Neuron (in vitro differentiated cells): Measurements from ENCODE around the gene HDAC4.

ENCODE experiments used
- H2AFZ ChIP-seq: one replicate; pipeline ENCODE4 v1.6.1; 2013; ENCODE audit warnings: low read depth, mild to moderate bottlenecking, inconsistent platforms, low read length, moderate library complexity
- H3K27me3 ChIP-seq: one replicate; pipeline ENCODE4 v1.6.1; 2013; ENCODE audit warnings: low read length; ENCODE audit not compliant: insufficient read depth
- H3K36me3 ChIP-seq: one replicate; pipeline ENCODE4 v1.6.1; 2013; ENCODE audit warnings: low read length; ENCODE audit not compliant: insufficient read depth
- H3K4me1 ChIP-seq: one replicate; pipeline ENCODE4 v1.6.1; 2013; ENCODE audit warnings: low read length; ENCODE audit not compliant: insufficient read depth
- H3K4me3 ChIP-seq: 2 replicates; pipeline ENCODE4 v1.5.1; 2013; ENCODE audit warnings: mild to moderate bottlenecking, low read length, moderate library complexity
- H3K9me3 ChIP-seq: one replicate; pipeline ENCODE4 v1.6.1; 2013; ENCODE audit warnings: low read length

HDAC4 gene

DNA sequence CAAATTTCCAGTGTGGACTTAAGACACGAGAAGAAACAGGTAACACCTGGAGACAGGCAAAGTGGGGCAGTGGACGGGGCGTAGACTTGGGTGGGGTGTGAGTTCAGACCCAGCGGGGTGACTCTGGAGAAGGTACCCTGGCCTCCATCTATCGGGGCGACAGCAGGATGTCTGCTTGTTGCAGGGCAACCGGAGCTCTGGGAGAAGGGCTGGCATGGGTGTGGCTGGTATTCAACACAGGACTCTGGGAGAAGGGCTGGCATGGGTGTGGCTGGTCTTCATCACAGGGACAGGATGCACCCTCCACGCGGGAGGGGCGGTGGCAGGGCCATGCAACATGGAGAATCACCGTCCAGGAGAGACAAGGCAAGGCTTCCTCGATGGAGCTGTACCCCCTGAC is 198.5 kb downstream of the HDAC4 start:
- peaks cover 9% of the 10 kb centered on the region for H3K4me1 ChIP-seq
- no peak overlapping the region for H3K4me3 ChIP-seq
- H3K27me3 ChIP-seq = no peaks in the 10 kb centered on the region
- no peak overlapping the region for H2AFZ ChIP-seq
- H3K36me3 ChIP-seq = peaks cover 7% of the 10 kb centered on the region
- peaks cover 2% of the 10 kb centered on the region for H3K9me3 ChIP-seq

DNA sequence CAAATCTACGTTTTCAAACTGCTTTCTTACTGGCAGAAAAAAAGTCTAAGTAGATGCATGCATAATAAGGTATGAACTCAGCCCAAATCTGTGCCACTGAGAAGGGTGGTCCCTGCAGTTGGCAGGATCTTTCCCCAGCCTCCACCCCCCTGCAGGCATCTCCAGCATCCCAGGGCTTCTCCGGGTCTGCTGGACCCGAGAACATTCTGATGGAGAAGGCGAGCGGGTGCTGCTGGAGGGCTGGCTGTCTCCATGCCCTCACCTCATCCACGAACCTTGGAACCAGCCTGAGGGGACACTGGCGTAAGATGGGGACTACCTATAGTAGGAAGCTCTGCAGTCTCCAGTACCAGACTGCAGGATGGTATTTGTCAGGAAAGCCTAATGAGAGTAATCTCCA is 198.9 kb downstream of the HDAC4 start:
- H3K27me3 ChIP-seq = no peaks in the 10 kb centered on the region
- H2AFZ ChIP-seq = no peak overlapping the region
- peaks cover 2% of the 10 kb centered on the region for H3K9me3 ChIP-seq
- H3K4me1 ChIP-seq = peaks cover 13% of the 10 kb centered on the region
- peaks cover 7% of the 10 kb centered on the region for H3K36me3 ChIP-seq
- H3K4me3 ChIP-seq = no peak overlapping the region

DNA sequence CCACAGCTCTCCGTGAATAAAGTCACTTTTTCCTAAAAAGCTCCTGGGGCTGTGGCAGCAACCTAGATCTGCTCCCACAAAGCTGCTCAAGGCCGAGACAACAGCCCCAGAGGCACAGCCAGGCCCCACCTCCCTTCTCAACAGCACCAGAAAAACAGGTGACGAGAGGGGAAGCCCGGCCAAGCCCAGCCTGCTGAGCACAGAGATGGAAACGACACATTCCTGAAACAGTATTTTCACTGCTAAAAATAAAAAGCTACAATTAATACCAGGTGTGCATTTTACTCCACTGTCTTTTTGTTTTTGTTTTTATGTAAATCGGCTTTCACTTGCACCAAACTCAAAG is 199.3 kb downstream of the HDAC4 start:
- Histone ChIP-seq H3K27me3 (no peaks in the 10 kb centered on the region), H3K9me3 (peaks cover 2% of the 10 kb centered on the region), H3K36me3 (peaks cover 7% of the 10 kb centered on the region), H3K4me1 (peaks cover 17% of the 10 kb centered on the region), H3K4me3 (no peak overlapping the region), H2AFZ (no peak overlapping the region)

DNA sequence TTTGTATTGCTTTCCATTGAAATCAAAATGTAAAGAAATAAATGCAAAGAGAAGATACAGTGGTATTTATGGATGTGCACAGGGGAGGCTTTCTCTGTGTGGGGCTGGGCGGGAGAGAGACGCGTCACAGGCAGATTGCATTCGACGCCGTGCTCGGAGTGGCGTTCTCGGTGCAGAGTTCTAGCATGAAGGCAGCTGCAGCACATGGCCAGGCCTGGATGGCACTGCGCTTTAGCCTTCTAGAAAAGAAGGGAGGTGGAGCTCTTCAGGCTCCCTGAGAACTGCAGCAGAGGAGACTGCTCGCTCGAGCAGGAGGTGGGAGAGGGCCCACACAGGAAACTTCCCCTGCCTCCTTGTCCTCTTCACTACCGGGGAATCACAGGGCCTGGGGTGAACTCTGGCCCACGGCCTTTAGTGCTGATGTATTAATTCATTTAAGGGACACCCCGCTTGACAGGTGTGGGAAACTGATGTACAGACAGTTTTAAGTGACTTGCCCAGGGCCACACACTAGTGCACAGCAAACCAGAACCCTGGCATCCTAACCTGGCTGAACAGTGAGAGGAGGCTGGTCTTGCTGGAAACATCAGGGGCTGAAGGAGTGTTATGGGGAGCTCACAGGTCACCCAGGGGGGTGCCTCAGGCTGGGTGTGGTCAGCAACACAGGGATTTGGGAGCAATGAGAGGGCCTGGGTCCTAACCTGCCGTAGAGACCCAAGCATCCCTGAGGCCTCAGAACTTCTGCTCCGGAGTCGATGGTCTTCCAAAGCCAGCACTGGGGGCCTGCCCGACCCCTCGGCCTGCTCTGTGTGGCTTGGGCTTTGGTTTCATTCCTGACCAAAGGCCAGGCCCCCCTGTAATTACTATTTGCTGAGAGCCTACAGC is 199.9 kb downstream of the HDAC4 start:
- peaks cover 2% of the 10 kb centered on the region for H3K9me3 ChIP-seq
- no peak overlapping the region for H3K4me3 ChIP-seq
- H3K4me1 ChIP-seq = peaks cover 23% of the 10 kb centered on the region
- H2AFZ ChIP-seq = no peak overlapping the region
- peaks cover 7% of the 10 kb centered on the region for H3K36me3 ChIP-seq
- no peaks in the 10 kb centered on the region for H3K27me3 ChIP-seq

DNA sequence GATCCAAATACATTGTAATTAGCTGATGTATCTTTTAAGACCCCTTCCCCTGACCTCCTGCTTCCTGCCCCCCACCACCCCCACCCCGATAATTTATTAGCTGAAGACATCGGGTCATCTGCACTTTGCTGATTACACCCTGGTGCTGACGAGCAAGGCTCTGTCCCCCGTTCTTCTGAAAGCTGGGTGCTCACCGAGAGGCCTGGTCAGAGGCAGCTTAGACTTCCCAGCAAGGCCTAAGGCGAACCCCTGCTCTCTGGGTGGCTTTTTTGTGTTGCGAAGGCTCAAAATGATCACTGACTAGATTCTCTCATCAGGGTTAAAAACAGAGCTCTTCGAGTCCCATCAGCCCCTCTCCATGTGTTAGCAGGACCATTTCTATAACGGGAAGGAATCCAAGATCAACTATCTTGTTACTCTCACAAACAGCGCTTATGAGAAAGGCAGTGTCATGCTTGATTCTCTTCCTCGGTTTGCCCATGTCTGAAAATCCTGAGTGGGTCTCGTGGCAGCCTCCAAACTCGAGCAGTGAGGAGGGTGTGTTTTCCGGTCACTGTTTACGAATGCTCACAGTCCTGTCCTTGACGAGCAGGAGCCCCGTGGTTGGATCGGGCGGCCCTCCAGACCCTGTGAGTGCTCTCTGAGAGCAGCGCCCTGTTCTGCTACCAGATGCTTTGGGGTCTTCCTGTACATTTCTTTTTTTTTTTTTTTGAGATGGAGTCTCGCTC is 201.6 kb downstream of the HDAC4 start:
- no peak overlapping the region for H2AFZ ChIP-seq
- H3K4me1 ChIP-seq = peaks cover 37% of the 10 kb centered on the region
- H3K27me3 ChIP-seq = no peaks in the 10 kb centered on the region
- H3K9me3 ChIP-seq = no peaks in the 10 kb centered on the region
- no peak overlapping the region for H3K4me3 ChIP-seq
- H3K36me3 ChIP-seq = peaks cover 7% of the 10 kb centered on the region

DNA sequence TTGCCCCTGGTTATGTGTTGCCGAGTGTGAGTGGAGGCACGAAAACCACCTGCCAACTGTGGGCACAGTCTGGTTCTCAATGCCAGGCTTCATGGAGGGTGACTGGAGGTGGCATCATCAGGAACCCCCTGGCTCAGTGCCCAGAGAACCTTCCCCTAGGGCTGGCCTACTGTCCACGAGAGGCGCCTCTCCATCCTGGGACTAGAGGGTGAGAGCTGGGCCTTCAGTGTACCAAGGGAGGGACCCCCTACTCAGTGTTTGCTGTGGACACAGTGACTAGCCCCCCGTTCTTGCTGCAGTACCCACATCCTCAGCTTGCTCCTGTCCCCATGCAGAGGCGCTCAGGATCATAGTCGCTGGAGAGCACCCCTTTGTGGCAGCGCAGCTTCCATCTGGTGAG is 202.6 kb downstream of the HDAC4 start:
- Histone ChIP-seq H3K4me3 (no peak overlapping the region), H3K27me3 (no peaks in the 10 kb centered on the region), H3K9me3 (no peaks in the 10 kb centered on the region), H3K4me1 (peaks cover 37% of the 10 kb centered on the region), H2AFZ (no peak overlapping the region), H3K36me3 (peaks cover 7% of the 10 kb centered on the region)

DNA sequence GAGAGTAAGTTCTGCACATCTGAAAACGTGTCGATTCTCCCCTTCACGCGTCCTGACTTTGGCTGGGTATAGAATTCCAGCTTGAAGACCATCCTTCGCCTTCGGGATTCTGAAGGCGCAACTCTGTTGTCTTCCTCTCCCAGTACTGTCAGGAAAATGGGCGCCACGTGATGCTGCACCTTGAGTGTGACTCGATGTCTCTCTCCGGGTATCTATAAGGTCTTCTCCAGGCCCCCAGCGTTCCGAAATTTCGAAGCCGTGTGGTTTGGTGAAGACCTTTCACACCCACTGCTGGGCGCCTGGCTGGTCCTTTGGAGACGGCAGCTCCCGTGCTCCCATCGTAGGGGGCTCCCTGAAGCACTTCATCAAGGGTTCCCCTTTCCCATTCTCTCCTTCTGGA is 203.7 kb downstream of the HDAC4 start:
- H3K27me3 ChIP-seq = no peaks in the 10 kb centered on the region

DNA sequence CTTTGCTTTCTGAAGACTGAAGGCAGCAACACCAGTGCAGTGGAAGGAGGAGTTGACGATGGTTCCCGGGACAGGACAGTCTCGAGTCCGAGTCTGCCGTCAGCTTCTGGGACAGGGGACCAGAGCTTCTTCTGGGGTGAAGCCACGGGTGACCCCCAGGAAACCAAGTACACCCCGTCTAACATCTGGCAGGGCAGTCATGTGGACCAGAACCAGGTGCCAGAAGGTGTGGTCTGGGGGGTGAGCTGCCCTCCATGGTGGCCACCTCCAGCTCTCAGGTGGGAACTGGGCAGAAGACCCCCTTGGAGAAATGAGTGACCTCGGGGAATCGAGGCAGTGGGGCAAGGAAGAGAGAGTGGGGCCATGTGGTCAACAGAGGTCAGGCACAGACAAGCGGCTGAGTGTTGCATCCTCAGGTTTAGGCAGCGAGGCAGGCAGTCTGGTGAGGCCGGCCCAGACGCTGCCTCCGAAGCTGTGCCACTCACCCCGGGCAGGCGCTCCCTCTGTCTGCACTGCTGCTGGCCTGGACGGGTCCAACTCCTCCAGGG is 204.3 kb downstream of the HDAC4 start:
- H3K9me3 ChIP-seq = no peaks in the 10 kb centered on the region
- H3K27me3 ChIP-seq = no peaks in the 10 kb centered on the region
- peaks cover 31% of the 10 kb centered on the region for H3K4me1 ChIP-seq
- no peak overlapping the region for H2AFZ ChIP-seq
- no peak overlapping the region for H3K4me3 ChIP-seq
- peaks cover 7% of the 10 kb centered on the region for H3K36me3 ChIP-seq

More for the DNA sequence above, 203.7 kb downstream of the HDAC4 start:
- Histone ChIP-seq H3K36me3 (peaks cover 7% of the 10 kb centered on the region), H2AFZ (no peak overlapping the region), H3K9me3 (no peaks in the 10 kb centered on the region), H3K4me1 (peaks cover 36% of the 10 kb centered on the region), H3K4me3 (no peak overlapping the region)

DNA sequence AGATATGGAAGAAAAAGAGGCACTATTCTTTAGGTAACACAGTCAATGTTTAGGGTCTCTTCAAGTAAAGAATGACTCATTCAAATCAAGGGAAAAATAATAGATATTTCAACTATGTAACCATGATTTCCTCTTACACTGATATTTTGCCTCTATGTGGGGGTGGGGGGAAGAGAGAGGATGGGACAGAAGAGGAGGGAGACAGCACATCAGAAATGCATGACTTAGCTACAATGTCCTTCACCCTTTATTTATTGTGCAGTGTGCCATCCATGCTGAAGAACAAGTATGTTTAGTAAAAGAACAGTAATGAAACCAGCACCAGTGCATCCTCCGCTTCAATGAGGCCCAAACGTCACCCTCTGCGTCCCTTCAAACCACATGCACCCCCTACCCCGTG is 204.8 kb downstream of the HDAC4 start:
- Histone ChIP-seq H2AFZ (no peak overlapping the region), H3K36me3 (peaks cover 7% of the 10 kb centered on the region), H3K4me3 (no peak overlapping the region), H3K4me1 (peaks cover 28% of the 10 kb centered on the region), H3K9me3 (no peaks in the 10 kb centered on the region), H3K27me3 (no peaks in the 10 kb centered on the region)

DNA sequence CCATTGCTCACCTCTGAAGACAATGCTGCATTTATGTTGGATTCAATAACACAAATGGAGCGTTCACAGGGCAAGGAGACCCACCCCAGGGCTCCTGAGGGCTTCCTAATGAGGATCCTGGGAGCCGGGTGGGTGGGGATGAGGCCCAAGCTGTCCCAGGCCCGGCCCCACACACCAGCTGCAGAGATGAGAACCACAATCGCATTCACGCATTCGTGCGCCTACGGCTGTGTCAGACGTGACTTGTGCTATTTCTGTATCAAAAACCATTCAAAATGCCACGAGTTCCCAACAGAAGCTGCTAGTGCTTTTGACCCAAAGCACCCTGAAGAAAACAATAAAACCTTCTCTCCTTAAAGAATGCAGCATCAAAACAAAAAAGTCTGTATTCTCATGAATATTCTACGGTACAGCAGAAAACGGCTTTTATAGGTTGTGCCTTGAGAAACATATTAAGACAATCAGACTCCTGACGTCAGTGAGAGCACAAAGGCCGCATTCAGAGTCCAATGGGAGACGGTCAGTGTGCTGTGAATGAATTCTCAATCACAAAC is 205.4 kb downstream of the HDAC4 start:
- Histone ChIP-seq H3K4me3 (no peak overlapping the region), H3K36me3 (peaks cover 7% of the 10 kb centered on the region), H3K27me3 (no peaks in the 10 kb centered on the region), H3K9me3 (no peaks in the 10 kb centered on the region), H3K4me1 (peaks cover 28% of the 10 kb centered on the region), H2AFZ (no peak overlapping the region)

DNA sequence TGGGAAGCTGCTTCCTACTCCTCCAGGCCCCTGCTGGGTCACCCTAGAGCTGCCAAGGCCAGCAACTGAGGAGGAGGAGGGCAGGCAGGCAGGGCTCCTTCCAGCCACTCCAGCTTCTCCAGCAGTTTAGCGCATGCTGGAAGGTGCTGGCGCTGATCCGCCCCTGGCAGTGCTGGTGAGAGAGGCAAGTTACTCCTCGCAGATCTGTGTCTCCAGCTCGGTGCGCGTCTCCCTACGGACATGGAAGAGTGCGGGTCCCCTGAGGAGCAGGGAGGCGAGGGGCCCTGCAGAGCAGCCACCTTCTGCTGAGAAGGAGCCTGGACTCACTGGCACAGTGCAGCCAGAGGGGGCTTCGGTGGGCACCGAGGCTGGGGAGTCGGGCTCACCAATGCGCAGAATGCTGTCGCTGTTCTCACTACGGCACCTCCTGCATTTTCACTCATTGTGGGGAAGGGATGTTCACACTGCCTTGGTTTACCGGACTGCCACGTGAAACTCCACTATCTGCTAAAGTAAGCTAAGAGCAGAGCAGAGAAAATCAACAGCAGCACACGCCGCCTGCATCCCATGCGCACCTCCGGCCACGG is 206.0 kb downstream of the HDAC4 start:
- peaks cover 8% of the 10 kb centered on the region for H3K36me3 ChIP-seq
- no peaks in the 10 kb centered on the region for H3K9me3 ChIP-seq
- no peaks in the 10 kb centered on the region for H3K27me3 ChIP-seq
- H3K4me3 ChIP-seq = no peak overlapping the region
- H3K4me1 ChIP-seq = peaks cover 28% of the 10 kb centered on the region
- no peak overlapping the region for H2AFZ ChIP-seq

DNA sequence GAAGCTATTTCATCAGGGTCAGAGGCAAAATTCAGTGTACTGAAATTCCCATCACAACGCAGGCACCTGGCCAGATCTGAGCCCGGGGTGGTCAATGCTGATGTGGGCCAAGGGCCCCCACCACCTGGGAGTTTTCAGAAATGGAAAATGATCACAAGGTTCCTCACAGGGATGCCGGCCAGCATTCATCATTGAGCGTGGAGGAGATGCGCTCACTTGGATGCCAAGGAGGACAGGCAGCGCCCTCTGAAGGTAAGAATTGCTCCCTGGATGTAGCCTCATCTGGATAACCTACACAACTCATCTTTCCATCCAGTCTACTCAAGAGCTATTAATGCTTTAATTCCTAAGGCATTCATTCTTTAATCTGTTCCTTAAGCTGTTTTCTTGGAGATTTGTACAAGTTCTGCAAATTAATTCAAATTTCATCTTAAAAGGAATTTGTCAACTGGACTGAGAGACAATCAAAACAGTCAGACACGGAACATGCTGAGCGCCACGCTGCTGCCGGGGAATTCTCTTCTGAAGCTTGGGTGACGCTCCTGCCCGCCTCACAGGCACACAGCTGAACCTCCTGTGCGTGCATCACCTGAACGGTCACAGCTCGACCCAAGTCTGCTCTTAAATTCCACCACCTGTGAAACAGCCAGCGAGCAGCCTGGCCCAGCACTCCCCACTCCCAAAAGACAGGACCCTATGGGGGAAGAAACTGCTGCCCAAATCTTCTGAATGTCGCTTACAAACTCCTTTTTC is 206.7 kb downstream of the HDAC4 start:
- peaks cover 5% of the 10 kb centered on the region for H3K9me3 ChIP-seq
- no peak overlapping the region for H3K4me3 ChIP-seq
- H3K4me1 ChIP-seq = peaks cover 28% of the 10 kb centered on the region
- no peak overlapping the region for H2AFZ ChIP-seq
- H3K27me3 ChIP-seq = no peaks in the 10 kb centered on the region
- peaks cover 14% of the 10 kb centered on the region for H3K36me3 ChIP-seq
